HG03575 (cell line): ENCODE data around the gene SLMAP.
"Not testable (repeated sequence)": the region's sequence is repeated elsewhere in the genome, so short reads cannot be mapped to it uniquely, and the experiment has no call there.

Source experiments
- ATAC-seq: cut with Tn5 transposase; IDR thresholded peaks from one replicate; pipeline ENCODE4 v1.9.1; 2021; ENCODE audit not compliant: unreplicated experiment, insufficient number of reproducible peaks, low FRiP score; ENCODE audit errors: extremely low read depth

The SLMAP gene

GRCh38 chr3:57785446-57785845, 29.3 kb downstream of the SLMAP start:
- ATAC-seq: no peak

- peak; percentile 84 for ATAC-seq
Measured at GRCh38 chr3:57787867-57788623, 31.9 kb downstream of the SLMAP start.

- ATAC-seq: no peak
Measured at GRCh38 chr3:57788624-57789018, 32.5 kb downstream of the SLMAP start.

- ATAC-seq: no peak
Measured at GRCh38 chr3:57791245-57791644, 35.1 kb downstream of the SLMAP start.

GRCh38 chr3:57792198-57792597, 36.1 kb downstream of the SLMAP start:
- ATAC-seq: no peak

GRCh38 chr3:57793737-57794187, 37.7 kb downstream of the SLMAP start:
- no peak for ATAC-seq

- ATAC-seq: no peak
Measured at GRCh38 chr3:57794501-57794900, 38.4 kb downstream of the SLMAP start.

GRCh38 chr3:57794951-57795350, 38.8 kb downstream of the SLMAP start:
- no peak for ATAC-seq

GRCh38 chr3:57796261-57796660, 40.2 kb downstream of the SLMAP start:
- ATAC-seq: no peak

- no peak for ATAC-seq
Measured at GRCh38 chr3:57797701-57798487, 41.8 kb downstream of the SLMAP start.

- no peak for ATAC-seq
Measured at GRCh38 chr3:57803647-57804081, 47.6 kb downstream of the SLMAP start.

- no peak for ATAC-seq
Measured at GRCh38 chr3:57805266-57805665, 49.2 kb downstream of the SLMAP start.

GRCh38 chr3:57805674-57806073, 49.6 kb downstream of the SLMAP start:
- no peak for ATAC-seq

- not testable (repeated sequence) for ATAC-seq
Measured at GRCh38 chr3:57806195-57806594, 50.1 kb downstream of the SLMAP start.

- no peak for ATAC-seq
Measured at GRCh38 chr3:57808961-57809608, 53.0 kb downstream of the SLMAP start.

- no peak for ATAC-seq
Measured at GRCh38 chr3:57809609-57809968, 53.5 kb downstream of the SLMAP start.

- no peak for ATAC-seq
Measured at GRCh38 chr3:57810048-57810447, 53.9 kb downstream of the SLMAP start.

GRCh38 chr3:57810471-57811137, 54.5 kb downstream of the SLMAP start:
- no peak for ATAC-seq

- no peak for ATAC-seq
Measured at GRCh38 chr3:57815036-57815435, 58.9 kb downstream of the SLMAP start.
